Tibial nerve (tissue), 4 donors: ENCODE results near the gene CYP4V2. TPM values are rescaled to one million over a fixed set of nuclear protein-coding genes. Genes with fewer than 3 reads are reported as not detected.

Experiments used
- DNase-seq, 2 donors: peaks; one replicate each; pipeline ENCODE4 v3.0.0-alpha.2; 2019; ENCODE audit warnings: low spot score in 2 of 2
- H3K27ac ChIP-seq, 4 donors: fragments of 200-600 bp; sonication (generic) in 3 of 4; one replicate each; pipeline ENCODE4 v1.5.1; 2017 to 2019; ENCODE audit warnings: mild to moderate bottlenecking in 1 of 4
- H3K27me3 ChIP-seq, 2 donors: fragments of 200-600 bp; sonication (generic) in 1 of 2; one replicate each; pipeline versions ENCODE4 v1.5.1 to v1.6.0; 2017 to 2019
- H3K36me3 ChIP-seq, 3 donors: fragments of 200-600 bp; sonication (generic); one replicate each; pipeline ENCODE4 v1.5.1; 2018 to 2019
- H3K4me1 ChIP-seq, 4 donors: fragments of 200-600 bp; sonication (generic) in 3 of 4; one replicate each; pipeline ENCODE4 v1.5.1; 2017 to 2019
- H3K4me3 ChIP-seq, 4 donors: fragments of 200-600 bp; sonication (generic) in 3 of 4; one replicate each; pipeline ENCODE4 v1.5.1; 2017 to 2019; ENCODE audit warnings: mild to moderate bottlenecking in 1 of 4, moderate library complexity in 1 of 4
- H3K9me3 ChIP-seq, 4 donors: fragments of 200-600 bp; sonication (generic) in 3 of 4; one replicate each; pipeline ENCODE4 v1.5.1; 2017 to 2019
- EP300 ChIP-seq, 2 donors: sonication (generic); formaldehyde crosslinking; IDR thresholded peaks; one replicate each; pipeline ENCODE4 v1.6.1; 2017; ENCODE audit warnings: antibody characterized with exemption in 2 of 2, mild to moderate bottlenecking in 1 of 2
- POLR2A ChIP-seq, 2 donors: fragments of 450-650 bp; IDR thresholded peaks; one replicate each; pipeline ENCODE4 v1.6.1; 2017; ENCODE audit warnings: antibody characterized with exemption in 2 of 2, mild to moderate bottlenecking in 2 of 2, moderate library complexity in 2 of 2
- WGBS, 2 donors: methylation state at CpG; one replicate each; pipeline ENCODE4 v1.1.5; 2018; 5-methylcytosine and 5-hydroxymethylcytosine counted together
- total RNA-seq, 4 donors: library from RNA; depleted of rRNA; stranded (reverse); fragments of >200 nt; gene quantifications; one replicate each; pipeline ENCODE4 v1.1.0, GENCODE V29; 2016
- TF ChIP-seq, protein P1 (sequence below), 5 experiments: fragments of 200-600 bp in 3 of 5; fragments of 450-650 bp in 2 of 5; sonication (generic) in 3 of 5; IDR thresholded peaks; one replicate each; pipeline ENCODE4 v1.5.1; 2016 to 2019; ENCODE audit warnings: antibody characterized with exemption in 5 of 5, mild to moderate bottlenecking in 3 of 5, moderate library complexity in 2 of 5

Gene CYP4V2
- total RNA-seq, 4 donors from 2014 or later = 36.3 to 56.6 (median 47.7) TPM

DNA sequence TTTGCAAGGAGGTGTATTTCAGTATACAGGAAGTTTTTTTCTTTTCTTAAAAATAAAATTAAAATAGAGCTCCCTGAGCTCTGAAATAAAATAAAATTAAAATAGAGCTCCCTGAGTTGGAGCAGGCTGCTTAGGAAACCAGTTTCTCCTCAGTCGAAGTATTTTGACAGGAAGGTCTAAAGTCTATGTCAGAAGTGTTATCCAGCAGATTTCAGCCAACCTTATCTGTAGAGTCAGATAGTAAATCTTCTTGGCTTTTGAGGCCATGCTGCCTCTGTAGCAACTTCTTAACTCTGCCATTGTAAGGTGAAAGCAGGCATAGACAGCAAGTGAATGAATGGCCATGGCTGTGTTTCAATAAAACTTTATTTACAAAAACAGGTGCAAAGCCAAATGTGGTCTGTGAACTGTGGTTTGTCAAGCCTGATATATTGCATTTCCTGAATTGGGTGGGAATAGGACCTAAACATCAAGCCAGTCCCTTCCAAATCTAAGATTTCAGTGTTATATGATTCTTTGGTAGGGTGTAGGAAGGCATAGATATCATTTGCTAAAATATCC, 26.4 kb downstream of the CYP4V2 start:
- no peak for TF ChIP-seq EP300 (IDR thresholded peaks at IDR 0.05)
- TF ChIP-seq, protein P1, sequence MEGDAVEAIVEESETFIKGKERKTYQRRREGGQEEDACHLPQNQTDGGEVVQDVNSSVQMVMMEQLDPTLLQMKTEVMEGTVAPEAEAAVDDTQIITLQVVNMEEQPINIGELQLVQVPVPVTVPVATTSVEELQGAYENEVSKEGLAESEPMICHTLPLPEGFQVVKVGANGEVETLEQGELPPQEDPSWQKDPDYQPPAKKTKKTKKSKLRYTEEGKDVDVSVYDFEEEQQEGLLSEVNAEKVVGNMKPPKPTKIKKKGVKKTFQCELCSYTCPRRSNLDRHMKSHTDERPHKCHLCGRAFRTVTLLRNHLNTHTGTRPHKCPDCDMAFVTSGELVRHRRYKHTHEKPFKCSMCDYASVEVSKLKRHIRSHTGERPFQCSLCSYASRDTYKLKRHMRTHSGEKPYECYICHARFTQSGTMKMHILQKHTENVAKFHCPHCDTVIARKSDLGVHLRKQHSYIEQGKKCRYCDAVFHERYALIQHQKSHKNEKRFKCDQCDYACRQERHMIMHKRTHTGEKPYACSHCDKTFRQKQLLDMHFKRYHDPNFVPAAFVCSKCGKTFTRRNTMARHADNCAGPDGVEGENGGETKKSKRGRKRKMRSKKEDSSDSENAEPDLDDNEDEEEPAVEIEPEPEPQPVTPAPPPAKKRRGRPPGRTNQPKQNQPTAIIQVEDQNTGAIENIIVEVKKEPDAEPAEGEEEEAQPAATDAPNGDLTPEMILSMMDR (IDR thresholded peaks at IDR 0.05) = no peak
- H3K9me3 ChIP-seq = no peaks in the 10 kb centered on the region
- no peak for DNase-seq
- H3K36me3 ChIP-seq = peaks cover 0 to 3% (median 0%) of the 10 kb centered on the region in 3 donors
- peaks cover 0 to 8% (median 0%) of the 10 kb centered on the region in 4 donors for H3K4me1 ChIP-seq
- H3K4me3 ChIP-seq = no peak overlapping the region
- WGBS, 2 donors = 69 to 96% methylated on average over 1 of the region's 1 CpG
- no peaks in the 10 kb centered on the region for H3K27me3 ChIP-seq
- H3K27ac ChIP-seq = no peak overlapping the region

DNA sequence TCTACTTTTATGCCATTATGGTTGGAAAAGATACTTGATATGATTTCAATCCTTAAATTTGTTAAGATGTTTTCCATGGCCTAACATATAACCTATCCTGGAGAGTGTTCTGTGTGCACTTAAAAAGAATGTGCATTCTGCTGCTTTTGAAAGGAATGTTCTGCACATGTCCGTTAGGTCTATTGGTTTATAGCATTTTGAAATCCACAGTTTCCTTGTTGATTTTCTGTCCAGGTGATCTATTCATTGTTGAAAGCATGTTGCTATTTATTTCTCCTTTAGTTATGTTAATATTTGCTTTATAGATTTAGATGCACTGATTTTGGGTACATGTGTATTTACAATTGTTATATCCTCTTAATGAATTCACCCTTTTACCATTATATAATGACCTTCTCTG, 30.3 kb downstream of the CYP4V2 start:
- peaks cover 0 to 28% (median 3%) of the 10 kb centered on the region in 4 donors for H3K9me3 ChIP-seq

DNA sequence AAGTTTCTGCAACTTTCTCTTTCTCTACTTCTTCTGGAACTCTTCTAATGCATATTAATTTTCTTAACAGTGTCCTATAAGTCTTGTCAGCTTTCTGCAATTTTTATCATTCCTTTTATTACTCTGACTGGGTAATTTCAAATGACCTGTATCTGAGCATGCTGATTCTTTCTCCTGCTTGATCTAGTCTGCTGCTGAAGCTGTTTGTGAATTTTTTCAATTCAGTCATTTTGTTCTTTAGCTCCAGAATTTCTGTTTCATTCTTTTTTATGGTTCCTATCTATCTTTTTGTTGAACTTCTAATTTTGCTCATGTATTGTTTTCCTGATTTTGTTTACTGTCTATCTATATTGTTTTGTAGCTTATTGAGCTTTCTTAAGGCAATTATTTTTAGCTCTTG, 34.5 kb downstream of the CYP4V2 start:
- Histone ChIP-seq H3K4me3 (no peak overlapping the region), H3K4me1 (peaks cover 0 to 3% (median 0%) of the 10 kb centered on the region in 4 donors), H3K27ac (no peak overlapping the region), H3K27me3 (no peaks in the 10 kb centered on the region), H3K9me3 (peaks cover 0 to 28% (median 3%) of the 10 kb centered on the region in 4 donors), H3K36me3 (peaks cover 0 to 18% (median 0%) of the 10 kb centered on the region in 3 donors)
- no peak for DNase-seq
- TF ChIP-seq, protein P1 (IDR thresholded peaks at IDR 0.05) = no peak
- TF ChIP-seq EP300 (IDR thresholded peaks at IDR 0.05) = no peak
- TF ChIP-seq POLR2A (IDR thresholded peaks at IDR 0.05) = no peak

More for the DNA sequence above, 30.3 kb downstream of the CYP4V2 start:
- no peak for DNase-seq
- Histone ChIP-seq H3K36me3 (peaks cover 0 to 18% (median 0%) of the 10 kb centered on the region in 3 donors), H3K27me3 (no peaks in the 10 kb centered on the region), H3K27ac (no peak overlapping the region), H3K4me1 (peaks cover 0 to 6% (median 0%) of the 10 kb centered on the region in 4 donors), H3K4me3 (no peak overlapping the region)
- TF ChIP-seq POLR2A (IDR thresholded peaks at IDR 0.05) = no peak
- TF ChIP-seq EP300 (IDR thresholded peaks at IDR 0.05) = no peak
- TF ChIP-seq, protein P1 (IDR thresholded peaks at IDR 0.05) = no peak
- WGBS, 2 donors = 77 to 89% methylated on average over 1 of the region's 1 CpG

DNA sequence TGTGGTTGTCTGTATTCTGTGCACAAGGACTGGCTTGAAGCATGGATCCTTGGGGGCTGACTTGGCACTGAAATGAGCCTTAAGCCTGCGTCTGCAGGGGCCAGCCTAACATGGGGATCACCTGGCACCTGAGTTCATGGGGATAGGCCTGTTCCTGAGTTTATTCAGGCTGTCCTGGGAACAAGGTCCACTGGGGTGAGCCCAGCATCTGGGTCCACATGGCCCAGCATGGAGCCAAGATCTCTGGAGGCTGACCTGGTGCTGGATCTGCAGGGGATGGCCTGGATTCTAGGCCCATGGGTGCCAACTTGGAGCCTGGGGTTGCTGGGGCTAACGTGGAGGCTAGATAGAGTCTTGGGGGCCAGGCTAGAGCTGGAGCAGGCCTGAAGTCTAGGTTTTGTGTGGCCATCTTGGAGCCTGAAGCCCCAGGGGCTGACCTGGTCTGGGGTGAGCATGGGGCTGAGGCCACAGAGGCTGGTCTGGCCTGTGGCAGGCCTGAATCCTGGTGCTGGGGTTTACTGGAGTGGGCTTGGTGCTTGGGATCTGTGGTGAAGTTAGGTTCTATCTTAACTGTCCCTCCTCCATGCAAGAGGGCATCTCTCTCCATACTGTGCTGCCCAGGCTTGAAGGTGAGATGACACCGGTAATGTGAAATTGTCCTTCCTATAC, 35.3 kb downstream of the CYP4V2 start:
- peaks cover 0 to 3% (median 0%) of the 10 kb centered on the region in 4 donors for H3K4me1 ChIP-seq
- H3K9me3 ChIP-seq = peaks cover 0 to 28% (median 3%) of the 10 kb centered on the region in 4 donors
- no peak overlapping the region for H3K4me3 ChIP-seq
- 90 to 97% methylated on average over 3 of the region's 3 CpGs for WGBS, 2 donors
- DNase-seq = no peak
- no peak overlapping the region for H3K27ac ChIP-seq
- H3K27me3 ChIP-seq = no peaks in the 10 kb centered on the region
- H3K36me3 ChIP-seq = peaks cover 0 to 18% (median 0%) of the 10 kb centered on the region in 3 donors
- TF ChIP-seq EP300 (IDR thresholded peaks at IDR 0.05) (no peak), POLR2A (IDR thresholded peaks at IDR 0.05) (no peak)
- TF ChIP-seq, protein P1 (IDR thresholded peaks at IDR 0.05) = no peak

DNA sequence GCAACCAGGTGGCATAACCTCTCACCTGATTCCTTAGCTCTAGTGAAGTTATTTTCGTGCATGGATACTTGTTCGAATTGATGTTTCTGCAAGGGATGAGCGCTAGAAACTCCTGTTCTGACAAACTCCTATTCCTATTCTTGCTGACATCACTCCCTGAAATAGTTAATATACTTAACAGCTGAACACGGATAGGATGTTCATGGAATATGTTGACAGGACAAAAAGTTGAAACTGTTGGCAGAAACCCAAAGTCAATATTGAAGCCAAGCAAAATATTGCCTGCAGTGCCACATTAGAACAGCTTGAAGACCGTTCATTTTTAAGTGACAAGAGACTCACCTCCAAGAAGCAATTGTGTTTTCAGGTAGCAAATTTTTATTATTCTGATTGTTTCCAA, 35.9 kb downstream of the CYP4V2 start, which contains the start of gene KLKB1:
Gene KLKB1 (plus strand): TSS at position 287 of the 400 bp plus-strand sequence. CDS start 689 bp downstream, outside the sequence.
- no peak for DNase-seq
- H3K4me3 ChIP-seq = peak within 1 kb of the TSS in 1 of 4 donors; percentile 10
- H3K27ac ChIP-seq = no peak within 1 kb of the TSS
- H3K9me3 ChIP-seq = peaks cover 0 to 28% (median 3%) of the 10 kb centered on the region in 4 donors
- peaks cover 0 to 3% (median 0%) of the 10 kb centered on the region in 4 donors for H3K4me1 ChIP-seq
- TF ChIP-seq, protein P1 (IDR thresholded peaks at IDR 0.05) = no peak
- TF ChIP-seq POLR2A (IDR thresholded peaks at IDR 0.05) (no peak), EP300 (IDR thresholded peaks at IDR 0.05) (no peak)
- H3K27me3 ChIP-seq = no peaks in the 10 kb centered on the region
- 64 to 65% methylated on average over 5 of the region's 5 CpGs for WGBS, 2 donors
- peaks cover 0 to 18% (median 0%) of the 10 kb centered on the region in 3 donors for H3K36me3 ChIP-seq
